Pericardium fibroblast (primary cell): Measurements from ENCODE around the gene BNIPL. TPM values are rescaled to one million over a fixed set of nuclear protein-coding genes. Genes with fewer than 3 reads are reported as not detected.

Source experiments
- total RNA-seq: library from RNA; depleted of rRNA; stranded (reverse); fragments of >200 nt; gene quantifications from 2 replicates; pipeline ENCODE4 v1.2.3, GENCODE V29; 2015

BNIPL gene, protein sequence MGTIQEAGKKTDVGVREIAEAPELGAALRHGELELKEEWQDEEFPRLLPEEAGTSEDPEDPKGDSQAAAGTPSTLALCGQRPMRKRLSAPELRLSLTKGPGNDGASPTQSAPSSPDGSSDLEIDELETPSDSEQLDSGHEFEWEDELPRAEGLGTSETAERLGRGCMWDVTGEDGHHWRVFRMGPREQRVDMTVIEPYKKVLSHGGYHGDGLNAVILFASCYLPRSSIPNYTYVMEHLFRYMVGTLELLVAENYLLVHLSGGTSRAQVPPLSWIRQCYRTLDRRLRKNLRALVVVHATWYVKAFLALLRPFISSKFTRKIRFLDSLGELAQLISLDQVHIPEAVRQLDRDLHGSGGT
- 0.17 TPM in 1 of 2 replicates, not detected in the other for total RNA-seq

DNA sequence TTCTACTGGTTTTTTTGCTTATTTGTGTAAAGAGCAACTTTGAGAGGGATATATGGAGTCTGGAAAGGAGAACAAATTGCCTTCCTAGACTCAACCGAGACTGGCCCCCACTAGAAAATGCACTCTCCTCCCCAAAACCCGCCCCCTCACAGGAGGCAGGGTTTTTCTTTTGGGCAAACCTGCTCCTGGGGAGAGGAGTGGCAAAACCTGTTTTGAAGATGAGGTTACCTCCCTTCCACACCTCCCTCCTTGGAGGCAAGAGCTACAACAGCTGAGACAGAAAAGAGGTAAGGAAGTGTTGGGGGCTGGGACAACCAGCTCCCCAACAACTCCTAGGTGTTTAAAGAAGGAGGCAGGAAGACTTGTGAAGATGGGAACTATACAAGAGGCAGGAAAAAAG, at the start of gene BNIPL:
Gene BNIPL (plus strand): TSS at position 231 of the 400 bp plus-strand sequence. CDS start 140 bp downstream, at position 371.

DNA sequence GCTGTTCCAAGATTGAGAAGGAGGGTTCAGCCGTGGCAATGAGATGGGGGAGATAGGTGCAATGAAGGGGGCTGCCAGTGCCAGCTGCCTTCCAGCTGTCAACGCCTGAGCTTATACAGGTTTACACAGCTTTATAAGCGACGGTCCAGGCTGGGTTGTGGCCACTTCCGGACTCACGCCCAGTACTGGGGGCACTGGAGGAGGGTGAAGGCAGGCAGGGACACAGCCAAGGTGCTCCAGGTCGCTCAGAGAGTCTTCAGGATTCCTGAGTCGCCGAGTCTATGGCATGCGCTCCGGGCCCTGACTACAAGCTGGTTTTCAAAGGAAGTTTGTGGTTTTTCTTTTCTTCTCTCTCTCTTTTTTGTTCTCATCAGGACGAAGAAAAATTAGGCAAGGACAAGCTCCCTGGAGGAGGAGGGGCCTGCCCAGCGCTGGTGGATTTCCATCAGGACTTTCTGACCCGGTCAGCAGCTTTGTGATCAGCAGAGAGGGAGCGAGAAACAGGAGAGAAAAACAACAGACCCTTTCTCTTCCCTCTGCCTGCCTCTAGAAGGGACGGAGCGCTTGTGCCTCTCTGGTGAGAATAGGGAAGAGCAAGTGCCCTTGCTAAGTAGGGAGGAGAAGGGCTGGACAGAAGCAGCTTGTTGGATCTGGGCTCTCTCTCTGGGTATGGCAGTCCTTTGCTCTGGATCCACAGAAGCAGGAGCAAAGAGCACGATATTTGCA, 29.9 kb upstream of the BNIPL start, which contains the start of gene MINDY1:
Gene MINDY1 (minus strand): TSS at position 576 of the 726 bp plus-strand sequence. CDS start 4,285 bp downstream, outside the sequence.

DNA sequence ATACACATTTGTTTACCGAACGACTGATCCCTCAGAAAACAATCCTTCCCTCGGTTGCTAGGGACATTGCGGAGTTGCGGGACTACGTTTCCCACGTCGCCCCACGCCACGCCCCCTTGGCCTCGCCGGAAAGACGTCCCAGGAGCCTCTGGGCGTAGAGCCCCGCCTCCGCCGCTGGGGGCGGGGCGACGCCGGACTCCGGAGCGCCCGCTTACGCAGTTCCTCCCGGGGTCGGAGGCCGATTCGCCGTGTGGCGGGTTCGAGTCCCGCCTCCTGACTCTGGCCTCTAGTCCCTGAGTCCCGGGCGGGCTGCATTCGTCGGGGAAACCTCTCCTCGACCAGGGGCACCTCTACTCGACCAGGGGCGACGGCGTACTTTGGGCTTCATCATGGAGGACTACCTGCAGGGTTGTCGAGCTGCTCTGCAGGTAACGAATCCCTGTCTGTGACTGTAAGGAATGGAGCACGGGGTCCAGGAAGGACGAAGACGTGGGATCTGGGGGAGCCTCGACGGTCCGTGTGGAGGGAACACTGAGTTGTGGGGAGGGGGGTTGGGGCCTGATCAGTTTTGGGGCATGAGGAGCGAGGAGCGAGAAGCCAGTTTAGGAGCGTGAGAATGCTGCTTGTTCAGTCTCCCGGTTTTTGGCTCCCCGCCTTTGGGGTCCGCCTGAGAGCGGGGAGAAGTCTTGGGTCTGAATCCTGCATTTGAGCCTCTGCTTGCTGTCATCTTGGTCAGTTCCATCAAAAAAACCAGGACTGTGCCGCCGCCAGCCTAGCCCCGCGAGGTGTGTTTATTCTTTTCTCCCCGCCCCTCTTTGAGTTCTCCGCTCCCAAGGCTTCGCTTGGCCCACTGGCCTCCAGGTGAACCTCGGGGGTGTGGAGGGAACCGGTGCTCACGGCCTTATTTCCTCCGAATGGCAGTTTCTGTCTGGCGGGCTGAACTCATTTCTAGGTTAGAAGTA, 27.9 kb upstream of the BNIPL start, which contains the start of gene PRUNE1:
Gene PRUNE1 (plus strand): TSS at position 206 of the 962 bp plus-strand sequence. CDS start 184 bp downstream, at position 390.

DNA sequence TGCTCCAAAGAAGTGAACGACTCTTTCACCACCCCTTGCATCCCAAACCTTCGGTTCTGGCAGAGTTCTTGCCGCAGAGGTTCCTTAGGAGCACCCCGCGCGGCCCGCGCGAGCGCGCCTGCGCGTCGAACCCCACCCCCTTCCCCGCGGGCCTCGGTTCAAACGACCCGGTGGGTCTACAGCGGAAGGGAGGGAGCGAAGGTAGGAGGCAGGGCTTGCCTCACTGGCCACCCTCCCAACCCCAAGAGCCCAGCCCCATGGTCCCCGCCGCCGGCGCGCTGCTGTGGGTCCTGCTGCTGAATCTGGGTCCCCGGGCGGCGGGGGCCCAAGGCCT, 11.2 kb downstream of the BNIPL start, which contains the start of gene C1orf56:
Gene C1orf56 (plus strand): TSS at position 161 of the 334 bp plus-strand sequence. CDS start 97 bp downstream, at position 258.

DNA sequence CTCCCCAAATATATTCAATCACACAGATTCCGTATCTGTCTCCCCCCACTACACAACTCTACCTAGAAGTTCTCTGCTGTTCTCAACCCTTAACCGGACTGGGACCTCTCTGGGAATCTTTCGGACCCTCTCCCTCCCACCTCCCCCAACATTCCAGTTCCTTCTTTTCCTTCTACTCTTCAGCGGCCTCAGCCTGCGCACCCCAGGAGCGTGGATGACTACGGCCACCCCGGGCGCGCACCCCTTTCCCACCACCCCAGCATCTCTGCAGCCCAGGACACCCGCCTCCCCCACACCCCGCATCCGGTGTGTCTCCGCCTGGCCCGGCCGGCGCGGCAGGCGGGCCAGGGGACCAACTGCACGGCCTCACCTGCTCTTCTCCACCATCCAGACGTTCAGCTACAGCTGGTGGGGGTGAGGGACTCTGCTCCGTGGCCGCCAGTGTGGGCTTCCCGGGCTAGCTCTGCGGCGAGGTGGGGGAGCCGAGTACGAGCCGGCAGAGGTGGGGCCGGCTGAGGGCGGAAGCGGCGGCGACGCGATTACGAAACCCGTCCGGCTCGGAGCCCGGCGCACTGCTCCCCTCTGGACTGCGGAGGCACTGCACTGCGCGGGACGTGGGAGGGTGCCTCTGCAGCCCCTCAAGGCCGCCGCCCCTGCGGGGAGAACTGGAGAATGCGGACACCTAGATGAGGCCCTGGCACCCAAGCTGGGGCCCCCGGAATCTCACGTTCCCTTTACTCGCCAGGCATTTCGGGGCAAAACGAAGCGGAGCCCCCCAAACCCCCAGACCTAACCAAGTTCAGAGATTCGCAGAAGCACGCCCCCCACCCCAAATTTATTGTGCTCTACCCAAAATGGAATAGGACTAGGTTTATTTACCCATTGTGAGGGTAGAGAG, 23.0 kb downstream of the BNIPL start, which contains the start of gene CDC42SE1:
Gene CDC42SE1 (minus strand): TSS at position 514 of the 898 bp plus-strand sequence. CDS start 3,892 bp downstream, outside the sequence.

DNA sequence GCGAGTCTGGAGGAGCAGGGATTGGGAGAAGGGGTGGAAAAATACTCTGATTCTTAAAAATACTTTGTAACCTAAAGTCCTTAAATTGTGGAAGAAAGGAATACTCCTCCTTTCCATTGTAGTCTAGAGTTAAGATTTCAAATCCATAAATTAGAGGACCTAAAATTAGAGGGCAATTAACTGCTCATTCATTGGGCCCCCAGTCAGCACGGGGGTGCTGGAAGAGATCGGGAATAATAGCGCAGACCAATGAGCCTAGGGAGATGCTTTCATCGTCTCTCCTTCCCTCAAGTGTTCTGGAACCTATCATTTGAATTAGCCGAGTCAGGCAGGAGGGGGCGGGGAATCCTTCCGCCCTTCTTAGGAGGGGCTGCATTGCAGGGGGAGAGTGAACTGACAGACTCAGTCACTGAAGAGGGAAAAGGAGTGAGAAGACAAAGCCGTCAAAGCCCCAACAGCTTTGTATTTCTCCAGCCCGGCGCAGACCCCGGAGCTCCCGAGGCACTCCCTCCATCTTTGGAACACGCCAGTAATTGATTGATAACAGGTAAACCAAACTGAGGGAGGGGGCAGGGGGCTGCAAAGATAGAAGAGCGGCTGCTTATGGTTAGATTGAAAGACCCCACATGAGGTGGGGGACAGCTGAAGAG, 23.7 kb downstream of the BNIPL start, which contains the start of gene MLLT11:
Gene MLLT11 (plus strand): TSS at position 391 of the 650 bp plus-strand sequence. CDS start 6,828 bp downstream, outside the sequence.

DNA sequence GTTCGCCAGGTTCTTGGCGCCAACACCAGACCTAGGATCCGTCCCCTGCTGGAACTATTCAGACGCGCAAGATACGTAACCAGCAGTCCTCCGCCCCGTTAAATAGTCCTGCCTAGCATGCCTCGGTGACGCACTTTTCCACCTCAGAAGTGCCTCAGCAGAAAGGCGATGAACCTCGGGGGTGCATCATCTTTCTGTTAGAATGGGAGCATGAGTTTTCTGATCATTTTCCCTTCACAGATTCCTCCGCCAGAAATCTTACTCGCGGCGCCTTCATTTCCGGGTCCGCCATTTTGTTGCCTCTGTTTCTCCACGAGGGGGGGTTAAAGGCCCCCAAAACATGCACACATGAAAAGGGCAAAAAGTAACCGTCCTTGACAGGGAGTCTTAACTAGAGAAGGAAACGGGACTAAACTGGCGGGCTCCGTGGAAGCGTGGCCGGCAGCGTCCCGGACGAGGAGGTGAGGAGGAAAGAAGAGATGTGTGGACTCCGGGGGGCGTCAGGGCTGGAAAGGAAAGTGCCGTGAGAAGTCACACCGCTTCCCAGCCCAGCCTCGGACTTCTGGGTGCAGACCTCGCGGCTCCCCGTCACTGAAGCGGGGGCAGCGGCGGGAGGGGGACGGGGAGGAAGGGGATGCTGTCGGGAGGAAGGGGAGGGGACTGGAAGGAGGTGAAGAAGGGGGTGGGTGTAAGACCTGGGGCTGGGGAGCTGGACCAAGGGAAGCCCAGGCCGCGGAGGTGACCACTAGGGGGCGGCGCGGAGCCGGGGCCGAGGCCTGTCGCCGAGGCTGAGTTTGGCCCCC, 34.3 kb downstream of the BNIPL start, which contains the start of gene GABPB2:
Gene GABPB2 (plus strand): TSS at position 288 of the 803 bp plus-strand sequence. CDS start 17,429 bp downstream, outside the sequence.

Other genes with a start within 250 kb of the BNIPL start
- 31.5 and 94.4 TPM in 2 replicates for gene CTSK, start 228.3 kb upstream of the BNIPL start, total RNA-seq
- gene ARNT, start 160.0 kb upstream of the BNIPL start, total RNA-seq = 27.7 and 30.5 TPM in 2 replicates
- gene CTXND2, start 149.4 kb upstream of the BNIPL start, total RNA-seq = not detected in 2 replicates
- gene SETDB1, start 110.2 kb upstream of the BNIPL start, total RNA-seq = 16.7 and 21.9 TPM in 2 replicates
- 103 and 129 TPM in 2 replicates for gene CERS2, start 61.8 kb upstream of the BNIPL start, total RNA-seq
- 0.26 and 1.2 TPM in 2 replicates for gene ANXA9, start 54.3 kb upstream of the BNIPL start, total RNA-seq
- 6.8 and 9.7 TPM in 2 replicates for gene MINDY1, start 29.7 kb upstream of the BNIPL start, total RNA-seq
- gene PRUNE1, start 28.1 kb upstream of the BNIPL start, total RNA-seq = 19.8 and 23.5 TPM in 2 replicates
- gene C1orf56, start 11.2 kb downstream of the BNIPL start, total RNA-seq = 2.2 and 7.0 TPM in 2 replicates
- 20.0 and 46.1 TPM in 2 replicates for gene CDC42SE1, start 23.0 kb downstream of the BNIPL start, total RNA-seq
- 2.6 TPM in 2 replicates for gene MLLT11, start 23.8 kb downstream of the BNIPL start, total RNA-seq
- gene GABPB2, start 34.2 kb downstream of the BNIPL start, total RNA-seq = 4.6 and 9.2 TPM in 2 replicates
- gene SEMA6C, start 110.0 kb downstream of the BNIPL start, total RNA-seq = 3.2 and 3.7 TPM in 2 replicates
- gene TNFAIP8L2, start 120.1 kb downstream of the BNIPL start, total RNA-seq = not detected in 2 replicates
- gene LYSMD1, start 129.3 kb downstream of the BNIPL start, total RNA-seq = 11.0 and 15.9 TPM in 2 replicates
- 22.2 and 36.9 TPM in 2 replicates for gene SCNM1, start 129.6 kb downstream of the BNIPL start, total RNA-seq
- not detected in 2 replicates for gene TMOD4, start 139.4 kb downstream of the BNIPL start, total RNA-seq
- gene VPS72, start 153.6 kb downstream of the BNIPL start, total RNA-seq = 29.2 and 32.4 TPM in 2 replicates
- gene PIP5K1A, start 162.0 kb downstream of the BNIPL start, total RNA-seq = 45.9 and 52.9 TPM in 2 replicates
- 119 and 132 TPM in 2 replicates for gene PSMD4, start 218.1 kb downstream of the BNIPL start, total RNA-seq
- gene ZNF687, start 245.7 kb downstream of the BNIPL start, total RNA-seq = 13.2 and 17.6 TPM in 2 replicates